ENCODE results near the gene SCART1.
"Not testable (repeated sequence)": the region's sequence is repeated elsewhere in the genome, so short reads cannot be mapped to it uniquely, and the experiment has no call there.

The SCART1 gene

GRCh38 chr10:133421336-133422222 is 32.2 kb upstream of the SCART1 start:
- Mint-ChIP-seq H3K27ac (ENCODE audit: low read depth) (peak overlapping the region; percentile 75), H3K9me3 (no peaks in the 10 kb centered on the region), H3K27me3 (no peaks in the 10 kb centered on the region), H3K36me3 (ENCODE audit: insufficient read depth) (peaks cover 7% of the 10 kb centered on the region), H3K4me3 (peak overlapping the region; percentile 27), H3K4me1 (peaks cover 6% of the 10 kb centered on the region)
- ATAC-seq (replicated peaks; ENCODE audit: extremely low read depth, poor library complexity, severe bottlenecking) (no peak), DNase-seq (ENCODE audit: low spot score in 2 of 2) (no peak)

GRCh38 chr10:133422223-133422806 is 31.4 kb upstream of the SCART1 start:
- Mint-ChIP-seq H3K4me3 (peak overlapping the region; percentile 25), H3K27me3 (no peaks in the 10 kb centered on the region), H3K4me1 (peaks cover 6% of the 10 kb centered on the region), H3K9me3 (no peaks in the 10 kb centered on the region), H3K27ac (ENCODE audit: low read depth) (no peak overlapping the region), H3K36me3 (ENCODE audit: insufficient read depth) (peaks cover 7% of the 10 kb centered on the region)
- DNase-seq (ENCODE audit: low spot score in 2 of 2) (no peak), ATAC-seq (replicated peaks; ENCODE audit: extremely low read depth, poor library complexity, severe bottlenecking) (no peak)

GRCh38 chr10:133422807-133423771 is 30.7 kb upstream of the SCART1 start:
- Mint-ChIP-seq H3K4me1 (peaks cover 6% of the 10 kb centered on the region), H3K4me3 (peak overlapping the region; percentile 25), H3K27ac (ENCODE audit: low read depth) (no peak overlapping the region), H3K36me3 (ENCODE audit: insufficient read depth) (peaks cover 7% of the 10 kb centered on the region), H3K27me3 (no peaks in the 10 kb centered on the region), H3K9me3 (no peaks in the 10 kb centered on the region)
- no peak for ATAC-seq (replicated peaks; ENCODE audit: extremely low read depth, poor library complexity, severe bottlenecking)
- DNase-seq (ENCODE audit: low spot score in 2 of 2): no peak

- not testable (repeated sequence) for H3K4me3 Mint-ChIP-seq; H3K4me1 Mint-ChIP-seq; H3K27ac Mint-ChIP-seq (ENCODE audit: low read depth); H3K27me3 Mint-ChIP-seq; DNase-seq (ENCODE audit: low spot score in 2 of 2); H3K9me3 Mint-ChIP-seq; H3K36me3 Mint-ChIP-seq (ENCODE audit: insufficient read depth); ATAC-seq (replicated peaks; ENCODE audit: extremely low read depth, poor library complexity, severe bottlenecking)
Measured at GRCh38 chr10:133424102-133424501, 29.6 kb upstream of the SCART1 start.

- not testable (repeated sequence) for H3K36me3 Mint-ChIP-seq (ENCODE audit: insufficient read depth); H3K27me3 Mint-ChIP-seq; H3K27ac Mint-ChIP-seq (ENCODE audit: low read depth); ATAC-seq (replicated peaks; ENCODE audit: extremely low read depth, poor library complexity, severe bottlenecking); H3K9me3 Mint-ChIP-seq; H3K4me1 Mint-ChIP-seq; DNase-seq (ENCODE audit: low spot score in 2 of 2)
- H3K4me3 Mint-ChIP-seq: peak within 1 kb of the TSS; percentile 25
Measured at GRCh38 chr10:133424601-133425000, 29.1 kb upstream of the SCART1 start, which contains the start of gene SPRN. Gene SPRN, minus strand, starts transcription at chr10:133424625. Its CDS starts 944 bp downstream, at chr10:133423681.

GRCh38 chr10:133429571-133429970 is 24.2 kb upstream of the SCART1 start:
- not testable (repeated sequence) for DNase-seq (ENCODE audit: low spot score in 2 of 2); H3K27me3 Mint-ChIP-seq; H3K9me3 Mint-ChIP-seq; H3K27ac Mint-ChIP-seq (ENCODE audit: low read depth); H3K36me3 Mint-ChIP-seq (ENCODE audit: insufficient read depth); H3K4me3 Mint-ChIP-seq; ATAC-seq (replicated peaks; ENCODE audit: extremely low read depth, poor library complexity, severe bottlenecking); H3K4me1 Mint-ChIP-seq

- H3K4me1 Mint-ChIP-seq; H3K9me3 Mint-ChIP-seq; H3K27me3 Mint-ChIP-seq; H3K27ac Mint-ChIP-seq (ENCODE audit: low read depth); ATAC-seq (replicated peaks; ENCODE audit: extremely low read depth, poor library complexity, severe bottlenecking); DNase-seq (ENCODE audit: low spot score in 2 of 2); H3K36me3 Mint-ChIP-seq (ENCODE audit: insufficient read depth); H3K4me3 Mint-ChIP-seq: not testable (repeated sequence)
Measured at GRCh38 chr10:133431888-133432613, 21.7 kb upstream of the SCART1 start.

GRCh38 chr10:133432789-133433188 is 21.0 kb upstream of the SCART1 start:
- H3K36me3 Mint-ChIP-seq (ENCODE audit: insufficient read depth); H3K4me1 Mint-ChIP-seq; H3K4me3 Mint-ChIP-seq; ATAC-seq (replicated peaks; ENCODE audit: extremely low read depth, poor library complexity, severe bottlenecking); H3K9me3 Mint-ChIP-seq; DNase-seq (ENCODE audit: low spot score in 2 of 2); H3K27ac Mint-ChIP-seq (ENCODE audit: low read depth): not testable (repeated sequence)
- peaks cover 15% of the 10 kb centered on the region for H3K27me3 Mint-ChIP-seq

- no peak for ATAC-seq (replicated peaks; ENCODE audit: extremely low read depth, poor library complexity, severe bottlenecking)
- H3K27ac Mint-ChIP-seq (ENCODE audit: low read depth): no peak overlapping the region
- no peak for DNase-seq (ENCODE audit: low spot score in 2 of 2)
Measured at GRCh38 chr10:133438711-133439273, 15.0 kb upstream of the SCART1 start.

GRCh38 chr10:133439517-133440461 is 14.0 kb upstream of the SCART1 start:
- ATAC-seq (replicated peaks; ENCODE audit: extremely low read depth, poor library complexity, severe bottlenecking): no peak
- DNase-seq (ENCODE audit: low spot score in 2 of 2): no peak
- Mint-ChIP-seq H3K4me1 (peaks cover 24% of the 10 kb centered on the region), H3K27ac (ENCODE audit: low read depth) (no peak overlapping the region), H3K4me3 (no peak overlapping the region), H3K36me3 (ENCODE audit: insufficient read depth) (peaks cover 2% of the 10 kb centered on the region), H3K27me3 (peaks cover 15% of the 10 kb centered on the region), H3K9me3 (no peaks in the 10 kb centered on the region)

More at GRCh38 chr10:133438711-133439273, 15.0 kb upstream of the SCART1 start:
- Mint-ChIP-seq H3K9me3 (no peaks in the 10 kb centered on the region), H3K4me1 (peaks cover 24% of the 10 kb centered on the region), H3K4me3 (no peak overlapping the region), H3K36me3 (ENCODE audit: insufficient read depth) (no peaks in the 10 kb centered on the region), H3K27me3 (peaks cover 15% of the 10 kb centered on the region)
